ENCODE data around the gene GALNT1. TPM values are rescaled to one million over a fixed set of nuclear protein-coding genes. Genes with fewer than 3 reads are reported as not detected.
"Not testable (repeated sequence)": the region's sequence is repeated elsewhere in the genome, so short reads cannot be mapped to it uniquely, and the experiment has no call there.

GALNT1 gene
- total and polyA plus RNA-seq, 4 donors = 57.3 to 96.8 (median 78.8) TPM

DNA sequence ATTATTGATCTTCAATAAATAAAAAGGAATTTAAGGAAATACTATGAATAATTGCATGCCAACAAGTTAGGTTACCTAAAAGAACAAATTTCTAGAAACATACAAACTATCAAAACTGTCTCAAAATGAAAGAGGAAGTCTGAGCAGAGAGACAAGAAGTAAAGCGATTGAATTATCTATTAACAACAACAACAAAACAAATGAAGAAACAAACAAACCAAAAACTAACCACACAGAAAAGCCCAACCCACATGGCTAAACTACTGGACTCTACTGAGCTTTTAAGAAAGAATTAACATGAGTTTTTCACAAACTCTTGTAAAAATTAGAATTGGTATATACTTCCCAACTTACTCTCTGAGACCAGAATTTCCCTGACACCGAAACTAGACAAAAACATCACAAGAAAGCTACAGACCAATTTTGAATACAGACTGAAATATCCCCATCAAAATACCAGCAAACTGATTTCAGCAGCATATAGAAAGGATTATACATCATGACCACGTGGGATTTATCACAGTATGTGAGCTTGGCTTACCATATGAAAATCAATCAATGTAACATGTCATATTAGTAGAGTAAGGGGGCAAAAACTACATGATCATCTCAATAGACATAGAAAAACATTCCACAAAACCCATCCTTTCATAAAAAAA is 16.6 kb upstream of the GALNT1 start:
- no peaks in the 10 kb centered on the region for H3K9me3 ChIP-seq (ENCODE audit: control insufficient read depth, insufficient read depth, low read length)
- no peak for DNase-seq (ENCODE audit: low read depth in 4 of 6, low spot score in 6 of 6)
- WGBS (ENCODE audit: insufficient coverage) = no CpG with 5 or more reads among the region's 3 CpGs
- H3K4me1 ChIP-seq (ENCODE audit: control insufficient read depth, insufficient read depth, low read length) = no peaks in the 10 kb centered on the region
- no peaks in the 10 kb centered on the region for H3K36me3 ChIP-seq (ENCODE audit: control insufficient read depth, insufficient read depth, low read length)
- H3K4me3 ChIP-seq (ENCODE audit: low read depth, low read length) = no peak overlapping the region
- no peak overlapping the region for H3K27ac ChIP-seq (ENCODE audit: low read depth, low read length)
- no peaks in the 10 kb centered on the region for H3K27me3 ChIP-seq (ENCODE audit: control insufficient read depth, insufficient read depth, low read length)

DNA sequence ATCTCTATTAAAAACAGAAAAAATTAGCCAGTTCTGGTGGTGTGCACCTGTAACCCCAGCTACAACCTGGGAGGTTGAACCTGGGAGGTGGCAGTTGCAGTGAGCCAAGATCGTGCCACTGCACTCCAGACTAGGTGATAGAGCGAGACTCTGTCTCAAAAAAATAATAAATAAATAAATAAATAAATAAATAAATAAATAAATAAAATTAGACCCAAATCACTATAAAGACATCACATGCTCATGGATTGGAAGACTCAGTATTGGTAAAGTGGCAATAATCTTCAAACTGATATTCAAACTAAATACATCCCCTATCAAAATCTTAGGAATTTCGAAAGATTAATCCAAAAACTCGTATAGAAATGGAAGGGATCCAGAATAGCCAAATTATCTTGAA is 15.5 kb upstream of the GALNT1 start:
- no peak for DNase-seq (ENCODE audit: low read depth in 4 of 6, low spot score in 6 of 6)
- Histone ChIP-seq H3K4me3 (ENCODE audit: low read depth, low read length) (no peak overlapping the region), H3K9me3 (ENCODE audit: control insufficient read depth, insufficient read depth, low read length) (no peaks in the 10 kb centered on the region), H3K4me1 (ENCODE audit: control insufficient read depth, insufficient read depth, low read length) (no peaks in the 10 kb centered on the region), H3K27ac (ENCODE audit: low read depth, low read length) (no peak overlapping the region), H3K36me3 (ENCODE audit: control insufficient read depth, insufficient read depth, low read length) (no peaks in the 10 kb centered on the region), H3K27me3 (ENCODE audit: control insufficient read depth, insufficient read depth, low read length) (no peaks in the 10 kb centered on the region)
- WGBS (ENCODE audit: insufficient coverage) = no CpG with 5 or more reads among the region's 4 CpGs

DNA sequence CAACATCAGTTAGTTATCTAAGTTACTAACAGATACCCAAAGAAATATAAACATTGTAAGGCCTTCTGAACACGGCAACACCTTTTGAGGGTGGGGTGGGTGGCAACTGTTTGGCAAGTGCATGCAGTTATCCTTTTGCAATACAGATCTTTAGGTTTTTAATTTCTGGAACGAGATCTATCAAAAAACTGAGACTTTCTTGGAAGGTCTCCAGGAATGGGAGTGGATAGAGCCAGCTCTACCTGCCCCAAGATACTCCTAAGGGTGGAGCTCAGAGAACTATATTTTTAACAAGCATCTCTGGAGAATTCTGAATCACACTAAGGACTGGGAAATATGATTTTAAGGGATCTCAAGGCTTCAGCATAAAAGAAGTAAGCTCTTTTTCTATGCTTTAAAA is 11.4 kb upstream of the GALNT1 start:
- no peak overlapping the region for H3K4me3 ChIP-seq (ENCODE audit: low read depth, low read length)
- no peak overlapping the region for H3K27ac ChIP-seq (ENCODE audit: low read depth, low read length)
- no CpG with 5 or more reads among the region's 2 CpGs for WGBS (ENCODE audit: insufficient coverage)
- H3K36me3 ChIP-seq (ENCODE audit: control insufficient read depth, insufficient read depth, low read length) = no peaks in the 10 kb centered on the region
- no peaks in the 10 kb centered on the region for H3K4me1 ChIP-seq (ENCODE audit: control insufficient read depth, insufficient read depth, low read length)
- DNase-seq (ENCODE audit: low read depth in 4 of 6, low spot score in 6 of 6) = no peak
- H3K27me3 ChIP-seq (ENCODE audit: control insufficient read depth, insufficient read depth, low read length) = no peaks in the 10 kb centered on the region
- no peaks in the 10 kb centered on the region for H3K9me3 ChIP-seq (ENCODE audit: control insufficient read depth, insufficient read depth, low read length)

DNA sequence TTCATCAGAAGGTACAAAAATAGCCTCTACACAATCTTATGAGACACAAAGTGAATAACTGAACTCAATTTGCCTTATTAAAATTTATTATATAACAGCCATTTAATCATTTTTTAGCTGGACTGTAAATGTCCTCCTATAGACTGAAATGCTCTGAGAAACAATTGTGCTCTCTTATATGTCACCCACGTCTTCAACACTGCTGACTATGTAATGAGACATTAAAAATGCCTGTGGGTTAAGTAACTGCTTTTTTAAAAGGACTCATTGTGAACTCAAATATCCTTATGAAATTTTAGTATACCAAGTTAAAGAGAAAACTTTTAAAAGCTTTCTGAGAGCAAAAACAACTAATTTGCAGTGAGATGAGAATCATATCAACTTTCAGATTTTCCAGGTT is 10.4 kb upstream of the GALNT1 start:
- H3K27me3 ChIP-seq (ENCODE audit: control insufficient read depth, insufficient read depth, low read length) = no peaks in the 10 kb centered on the region
- no peak overlapping the region for H3K4me3 ChIP-seq (ENCODE audit: low read depth, low read length)
- H3K4me1 ChIP-seq (ENCODE audit: control insufficient read depth, insufficient read depth, low read length) = no peaks in the 10 kb centered on the region
- DNase-seq (ENCODE audit: low read depth in 4 of 6, low spot score in 6 of 6) = no peak
- no CpG with 5 or more reads among the region's 1 CpG for WGBS (ENCODE audit: insufficient coverage)
- H3K36me3 ChIP-seq (ENCODE audit: control insufficient read depth, insufficient read depth, low read length) = no peaks in the 10 kb centered on the region
- no peaks in the 10 kb centered on the region for H3K9me3 ChIP-seq (ENCODE audit: control insufficient read depth, insufficient read depth, low read length)
- H3K27ac ChIP-seq (ENCODE audit: low read depth, low read length) = no peak overlapping the region

DNA sequence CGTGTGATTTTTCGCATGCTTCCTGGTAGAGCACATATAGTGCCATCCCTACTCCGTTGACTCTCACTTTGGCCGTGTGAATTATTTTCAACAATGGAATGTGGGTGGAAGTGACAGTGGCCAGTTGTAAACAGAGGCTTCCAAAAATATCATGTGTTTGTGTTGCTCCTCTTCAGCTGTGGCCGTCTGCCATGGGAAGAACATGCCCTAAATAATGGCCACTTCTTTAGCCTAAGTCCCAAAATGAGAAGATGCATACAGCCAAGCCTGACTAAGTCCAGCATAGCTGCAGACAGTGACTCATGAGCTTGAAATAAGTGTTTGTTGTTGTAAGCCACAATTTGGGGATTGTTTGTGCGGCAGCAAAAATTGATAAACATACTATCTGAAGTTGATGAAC is 8.9 kb upstream of the GALNT1 start:
- 84% methylated on average over 4 of the region's 6 CpGs for WGBS (ENCODE audit: insufficient coverage)
- Histone ChIP-seq H3K27me3 (ENCODE audit: control insufficient read depth, insufficient read depth, low read length) (no peaks in the 10 kb centered on the region), H3K4me3 (ENCODE audit: low read depth, low read length) (no peak overlapping the region), H3K36me3 (ENCODE audit: control insufficient read depth, insufficient read depth, low read length) (no peaks in the 10 kb centered on the region), H3K27ac (ENCODE audit: low read depth, low read length) (no peak overlapping the region), H3K9me3 (ENCODE audit: control insufficient read depth, insufficient read depth, low read length) (no peaks in the 10 kb centered on the region), H3K4me1 (ENCODE audit: control insufficient read depth, insufficient read depth, low read length) (no peaks in the 10 kb centered on the region)
- no peak for DNase-seq (ENCODE audit: low read depth in 4 of 6, low spot score in 6 of 6)

DNA sequence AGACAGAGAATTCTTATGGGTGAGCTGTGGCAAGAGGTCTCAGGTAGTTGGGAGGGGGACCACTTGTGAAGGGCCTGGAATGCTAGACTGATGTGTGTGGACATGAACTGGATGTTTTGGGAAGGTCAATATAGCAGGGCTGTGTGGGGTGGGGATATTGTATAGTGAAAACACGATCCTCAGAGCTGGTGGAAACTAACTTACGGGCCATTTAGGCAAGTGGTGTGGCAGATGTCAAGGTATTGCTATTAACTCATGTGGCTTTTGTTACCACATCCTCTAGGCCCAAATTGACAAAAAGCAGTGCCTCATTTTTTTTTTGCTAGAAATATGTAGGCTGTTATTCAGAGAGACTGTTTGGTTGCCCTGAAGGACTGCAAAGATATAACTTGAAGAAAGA is 8.0 kb upstream of the GALNT1 start:
- WGBS (ENCODE audit: insufficient coverage) = 83% methylated on average over 2 of the region's 2 CpGs
- Histone ChIP-seq H3K27me3 (ENCODE audit: control insufficient read depth, insufficient read depth, low read length) (no peaks in the 10 kb centered on the region), H3K4me3 (ENCODE audit: low read depth, low read length) (no peak overlapping the region), H3K4me1 (ENCODE audit: control insufficient read depth, insufficient read depth, low read length) (no peaks in the 10 kb centered on the region), H3K27ac (ENCODE audit: low read depth, low read length) (no peak overlapping the region), H3K9me3 (ENCODE audit: control insufficient read depth, insufficient read depth, low read length) (no peaks in the 10 kb centered on the region), H3K36me3 (ENCODE audit: control insufficient read depth, insufficient read depth, low read length) (no peaks in the 10 kb centered on the region)
- no peak for DNase-seq (ENCODE audit: low read depth in 4 of 6, low spot score in 6 of 6)

DNA sequence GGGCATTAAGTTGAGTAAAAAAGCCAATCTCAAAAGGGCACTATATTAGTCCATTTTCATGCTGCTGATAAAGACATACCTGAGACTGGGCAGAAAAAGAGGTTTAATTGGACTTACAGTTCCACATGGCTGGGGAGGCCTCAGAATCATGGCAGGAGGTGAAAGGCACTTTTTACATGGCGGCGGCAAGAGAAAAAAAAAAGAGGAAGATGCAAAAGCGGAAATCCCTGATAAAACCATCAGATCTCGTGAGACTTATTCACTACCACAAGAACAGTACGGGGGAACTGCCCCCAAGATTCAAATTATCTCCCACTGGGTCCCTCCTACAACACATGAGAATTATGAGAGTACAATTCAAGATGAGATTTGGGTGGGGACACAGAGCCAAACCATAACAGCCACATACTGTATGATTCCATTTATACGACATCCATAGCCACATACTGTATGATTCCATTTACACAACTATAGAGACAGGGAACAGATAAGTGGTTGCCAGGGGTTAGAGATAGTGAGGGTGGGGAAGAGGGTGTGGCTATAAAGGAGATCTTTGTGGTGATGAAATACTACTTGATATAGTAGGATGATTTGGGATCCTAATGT is 5.2 kb upstream of the GALNT1 start:
- not testable (repeated sequence) for H3K9me3 ChIP-seq (ENCODE audit: control insufficient read depth, insufficient read depth, low read length); H3K36me3 ChIP-seq (ENCODE audit: control insufficient read depth, insufficient read depth, low read length); H3K27me3 ChIP-seq (ENCODE audit: control insufficient read depth, insufficient read depth, low read length); DNase-seq (ENCODE audit: low read depth in 4 of 6, low spot score in 6 of 6); H3K27ac ChIP-seq (ENCODE audit: low read depth, low read length); H3K4me3 ChIP-seq (ENCODE audit: low read depth, low read length); H3K4me1 ChIP-seq (ENCODE audit: control insufficient read depth, insufficient read depth, low read length)
- WGBS (ENCODE audit: insufficient coverage) = no CpG with 5 or more reads among the region's 6 CpGs

DNA sequence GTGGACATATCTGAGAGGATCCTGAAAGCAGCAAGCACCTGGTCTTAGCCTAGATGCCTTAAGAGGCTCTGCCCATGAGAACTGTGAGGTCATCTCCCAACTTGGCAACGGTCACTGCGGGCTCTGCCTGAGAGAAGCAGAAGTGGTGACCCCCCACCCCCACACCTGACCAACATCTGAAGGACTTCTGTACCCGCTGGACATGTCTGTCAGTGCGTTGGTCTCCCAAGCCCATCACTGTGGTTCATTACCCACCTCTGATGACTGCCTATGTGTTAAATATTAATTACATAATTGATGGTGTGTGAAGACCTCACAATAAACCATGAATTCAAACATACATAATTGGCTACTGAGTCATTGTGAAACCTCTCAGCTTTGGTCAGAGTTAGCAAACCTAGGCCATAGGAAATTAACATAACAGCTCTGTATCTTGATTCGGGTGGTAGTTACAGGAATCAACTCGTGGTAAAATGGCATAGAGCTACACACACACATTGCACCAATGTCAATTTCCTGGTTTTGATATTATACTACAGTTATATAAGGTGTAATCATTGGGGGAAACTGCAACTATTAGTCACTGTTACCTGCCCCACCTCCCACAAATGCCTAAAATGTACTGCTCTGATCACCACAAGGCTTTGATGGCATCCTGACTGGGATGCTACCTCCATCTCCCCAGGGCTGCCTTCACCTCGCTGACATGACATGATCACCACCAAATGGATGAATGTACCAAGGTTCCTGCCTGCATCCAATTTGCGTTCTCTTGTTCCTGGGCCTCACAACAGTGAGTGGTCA is 4.3 kb upstream of the GALNT1 start:
- Histone ChIP-seq H3K4me3 (ENCODE audit: low read depth, low read length) (no peak overlapping the region), H3K36me3 (ENCODE audit: control insufficient read depth, insufficient read depth, low read length) (no peaks in the 10 kb centered on the region), H3K9me3 (ENCODE audit: control insufficient read depth, insufficient read depth, low read length) (no peaks in the 10 kb centered on the region), H3K27ac (ENCODE audit: low read depth, low read length) (no peak overlapping the region), H3K27me3 (ENCODE audit: control insufficient read depth, insufficient read depth, low read length) (no peaks in the 10 kb centered on the region), H3K4me1 (ENCODE audit: control insufficient read depth, insufficient read depth, low read length) (no peaks in the 10 kb centered on the region)
- WGBS (ENCODE audit: insufficient coverage) = 87% methylated on average over 2 of the region's 8 CpGs
- DNase-seq (ENCODE audit: low read depth in 4 of 6, low spot score in 6 of 6) = no peak

DNA sequence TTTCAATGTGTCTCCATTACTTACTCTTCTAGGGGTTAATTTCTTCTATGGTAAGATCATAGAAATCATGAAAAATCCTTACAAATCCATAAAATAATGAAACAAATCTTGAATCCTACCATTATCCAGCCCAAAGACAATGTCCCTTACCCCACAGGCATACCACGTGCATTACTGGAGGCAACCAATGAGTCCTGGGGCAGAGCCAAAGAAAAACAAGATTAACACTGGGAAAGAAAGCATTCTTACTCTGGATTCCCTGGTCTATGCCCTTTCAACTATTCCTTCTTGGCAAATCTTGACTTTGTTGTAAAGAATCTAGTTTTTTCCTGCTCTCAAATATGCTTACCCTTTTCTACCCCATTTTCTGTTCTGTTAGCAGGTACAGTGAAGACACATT is 3.1 kb upstream of the GALNT1 start:
- no peaks in the 10 kb centered on the region for H3K27me3 ChIP-seq (ENCODE audit: control insufficient read depth, insufficient read depth, low read length)
- H3K36me3 ChIP-seq (ENCODE audit: control insufficient read depth, insufficient read depth, low read length) = no peaks in the 10 kb centered on the region
- no peaks in the 10 kb centered on the region for H3K9me3 ChIP-seq (ENCODE audit: control insufficient read depth, insufficient read depth, low read length)
- DNase-seq (ENCODE audit: low read depth in 4 of 6, low spot score in 6 of 6) = peak in 1 of 6 donors; percentile 13
- 29% methylated on average over 1 of the region's 1 CpG for WGBS (ENCODE audit: insufficient coverage)
- H3K4me1 ChIP-seq (ENCODE audit: control insufficient read depth, insufficient read depth, low read length) = no peaks in the 10 kb centered on the region
- H3K4me3 ChIP-seq (ENCODE audit: low read depth, low read length) = no peak overlapping the region
- no peak overlapping the region for H3K27ac ChIP-seq (ENCODE audit: low read depth, low read length)

DNA sequence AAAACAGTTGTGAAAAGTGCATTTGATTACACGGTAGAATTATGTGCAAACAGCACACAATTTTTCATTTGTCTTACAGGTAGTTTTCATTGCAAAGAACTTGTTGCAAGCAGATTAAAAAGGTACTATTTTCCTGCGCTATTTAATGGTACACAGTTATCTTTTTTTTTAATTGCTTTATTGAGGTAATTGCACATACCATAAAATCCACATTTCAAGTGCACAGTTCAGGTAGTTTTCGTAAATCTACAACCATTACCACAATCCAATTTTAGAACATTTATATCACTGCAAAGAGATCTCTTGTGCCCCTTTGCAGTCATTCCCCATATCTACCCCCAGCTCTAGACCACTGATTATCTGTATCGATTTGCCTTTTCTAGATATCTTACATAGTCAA is 2.6 kb upstream of the GALNT1 start:
- no peaks in the 10 kb centered on the region for H3K27me3 ChIP-seq (ENCODE audit: control insufficient read depth, insufficient read depth, low read length)
- no peaks in the 10 kb centered on the region for H3K9me3 ChIP-seq (ENCODE audit: control insufficient read depth, insufficient read depth, low read length)
- no peak for DNase-seq (ENCODE audit: low read depth in 4 of 6, low spot score in 6 of 6)
- no peak overlapping the region for H3K27ac ChIP-seq (ENCODE audit: low read depth, low read length)
- no peak overlapping the region for H3K4me3 ChIP-seq (ENCODE audit: low read depth, low read length)
- 90% methylated on average over 2 of the region's 4 CpGs for WGBS (ENCODE audit: insufficient coverage)
- no peaks in the 10 kb centered on the region for H3K36me3 ChIP-seq (ENCODE audit: control insufficient read depth, insufficient read depth, low read length)
- no peaks in the 10 kb centered on the region for H3K4me1 ChIP-seq (ENCODE audit: control insufficient read depth, insufficient read depth, low read length)

All from spinal cord (tissue), 10 donors.